Measurements from ENCODE around the gene TAAR5.

- TF ChIP-seq CTCF (IDR thresholded peaks at IDR 0.05): no peak
- TF ChIP-seq ZFX (IDR thresholded peaks at IDR 0.05; ENCODE audit: borderline replicate concordance): no peak
Observed at GRCh38 chr6:132544826-132545225, 44.7 kb downstream of the TAAR5 start.

Measured in 22Rv1 (cell line).